ENCODE data around the gene B3GNT3. TPM values are rescaled to one million over a fixed set of nuclear protein-coding genes. Genes with fewer than 3 reads are reported as not detected.
A peak's percentile ranks its signal among the peaks of the same experiment; 100 is the strongest.

Gene B3GNT3
- total and polyA plus RNA-seq, 2 of the 13 experiments (the other 11 are each of a cell fraction or from before 2014, with no cell fraction given), result 0.86 to 4.0 TPM

GRCh38 chr19:17794731-17795494 is at the start of gene B3GNT3 (continued):
- TF ChIP-seq AHDC1 (CRISPR knock-in tag; IDR thresholded peaks at IDR 0.05; ENCODE audit: borderline replicate concordance) (no peak), TOPORS (CRISPR knock-in tag; IDR thresholded peaks at IDR 0.05) (no peak), SP5 (CRISPR knock-in tag; IDR thresholded peaks at IDR 0.05; ENCODE audit: borderline replicate concordance, low read depth) (peak; percentile 31; the same call in 1 of the 2 replicates), ZNF292 (CRISPR knock-in tag; IDR thresholded peaks at IDR 0.05; ENCODE audit: borderline replicate concordance, low read depth) (peak; percentile 53; the same call in 1 of the 2 replicates), ZSCAN29 (CRISPR knock-in tag; conservative IDR thresholded peaks at IDR 0.05) (no peak), ZEB1 (IDR thresholded peaks at IDR 0.05; ENCODE audit: insufficient replicate concordance, low read depth) (peak; percentile 83), PRMT3 (CRISPR knock-in tag; IDR thresholded peaks at IDR 0.05; ENCODE audit: borderline replicate concordance, low read depth) (no peak), GMEB1 (CRISPR knock-in tag; IDR thresholded peaks at IDR 0.05; ENCODE audit: borderline replicate concordance) (no peak), MIER3 (CRISPR knock-in tag; IDR thresholded peaks at IDR 0.05; ENCODE audit: borderline replicate concordance) (0 out of 2 replicates have a peak, but pooled peaks have one; percentile 16), POGZ (CRISPR knock-in tag; IDR thresholded peaks at IDR 0.05) (peak; percentile 56; the same call in 1 of the 2 replicates), ZNF792 (CRISPR knock-in tag; IDR thresholded peaks at IDR 0.05) (peak; percentile 32; the same call in 1 of the 2 replicates), ZNF501 (CRISPR knock-in tag; IDR thresholded peaks at IDR 0.05) (peak; percentile 43; the same call in 1 of the 2 replicates), REPIN1 (CRISPR knock-in tag; IDR thresholded peaks at IDR 0.05; ENCODE audit: borderline replicate concordance, low read depth) (peak; percentile 21; the same call in 1 of the 2 replicates), ELF3 (CRISPR knock-in tag; IDR thresholded peaks at IDR 0.05) (peak; percentile 89), ZGPAT (CRISPR knock-in tag; IDR thresholded peaks at IDR 0.05) (peak; percentile 67; the same call in 1 of the 2 replicates), KDM6A (CRISPR knock-in tag; IDR thresholded peaks at IDR 0.05; ENCODE audit: low read depth) (0 out of 2 replicates have a peak, but pooled peaks have one; percentile 27), NFYB (CRISPR knock-in tag; IDR thresholded peaks at IDR 0.05) (peak; percentile 47; the same call in 1 of the 2 replicates), ZNF362 (CRISPR knock-in tag; IDR thresholded peaks at IDR 0.05; ENCODE audit: borderline replicate concordance) (peak; percentile 16; the same call in 1 of the 2 replicates)

All from HepG2 (cell line).